Spleen (tissue), 7 donors: ENCODE measurements around the gene OPN1MW2.
"Not testable (repeated sequence)": the region's sequence is repeated elsewhere in the genome, so short reads cannot be mapped to it uniquely, and the experiment has no call there.

Source experiments
- CTCF ChIP-seq, 11 experiments: fragments of 200-600 bp in 7 of 11; fragments of 450-650 bp in 4 of 11; sonication (generic) in 4 of 11; IDR thresholded peaks in 8 of 11; conservative IDR thresholded peaks in 3 of 11; 1 replicate in 7 of 11; 2 replicates in 4 of 11; pipeline versions ENCODE4 v1.4.0 to v1.8.0; 2016 to 2021; ENCODE audit warnings: antibody characterized with exemption in 11 of 11, inconsistent platforms in 4 of 11, mild to moderate bottlenecking in 1 of 11
- POLR2A ChIP-seq, 3 donors: fragments of 450-650 bp; IDR thresholded peaks; one replicate each; pipeline ENCODE4 v1.5.1; 2017; ENCODE audit warnings: antibody characterized with exemption in 3 of 3, mild to moderate bottlenecking in 1 of 3
- POLR2AphosphoS5 ChIP-seq, 3 donors: sonication (generic); formaldehyde crosslinking; IDR thresholded peaks; one replicate each; pipeline ENCODE4 v1.5.1; 2017; ENCODE audit warnings: antibody characterized with exemption in 3 of 3
- donor health status: DM: no; HTN: no; CAD: no; lungs with moderate emphysema.
- donor health status: DM: no; HTN: no; CAD: no.
- donor health status: DM: no; HTN: no; CAD: no.

- TF ChIP-seq CTCF (IDR thresholded peaks at IDR 0.05 in 8 of 11, conservative IDR thresholded peaks at IDR 0.05 in 3 of 11); POLR2A (IDR thresholded peaks at IDR 0.05); POLR2AphosphoS5 (IDR thresholded peaks at IDR 0.05): not testable (repeated sequence)
These were observed 11.9 kb downstream of the OPN1MW2 start for GRCh38 chrX:154231443-154231842.
